GM12878 (cell line): ENCODE data around the gene TMEM26. TPM values are rescaled to one million over a fixed set of nuclear protein-coding genes. Genes with fewer than 3 reads are reported as not detected.

Experiments
- ATAC-seq: fragments of 200-7000 bp; cut with Tn5 transposase; 3 replicates; pipeline ENCODE4 v1.9.1; 2020; ENCODE audit warnings: mild to moderate bottlenecking, moderate library complexity
- BruUV-seq: library from RNA; stranded (reverse); fragments of 400-500 nt; replicated peaks from 2 replicates; lab custom pipeline; 2021; lab: Mats Ljungman, UMichigan
- CTCF ChIA-PET: fragments of 300-600 bp; sonication (Branson Sonifier 250); formaldehyde crosslinking; extraction: SDS; loops from one replicate; lab custom pipeline; 2021; ENCODE audit warnings: inconsistent platforms; lab: Yijun Ruan, JAX
- POLR2A ChIA-PET: fragments of 350-600 bp; formaldehyde crosslinking; extraction: SDS; loops from one replicate; lab custom pipeline; 2021; ENCODE audit warnings: inconsistent platforms; lab: Charles Lee
- RAD21 ChIA-PET: fragments of 300-600 bp; sonication (Branson Sonifier 250); formaldehyde crosslinking; loops from one replicate; lab custom pipeline; 2023; ENCODE audit warnings: antibody characterized with exemption; ENCODE audit not compliant: unreplicated experiment; lab: Charles Lee
- SMC1A ChIA-PET: fragments of 300-600 bp; sonication (Branson Sonifier 250); formaldehyde crosslinking; loops from one replicate; lab custom pipeline; 2023; ENCODE audit not compliant: unreplicated experiment, uncharacterized antibody; lab: Charles Lee
- DNase-seq: peaks from one replicate; pipeline ENCODE4 v3.0.0-alpha.2; 2011; ENCODE audit warnings: low read depth, low spot score
- FAIRE-seq: peaks from 3 replicates; lab custom pipeline; 2011; peaks lifted over from hg19 to GRCh38; lab: Jason Lieb, UNC
- H2AFZ ChIP-seq: 2 replicates; pipeline ENCODE4 v1.6.0; 2011; ENCODE audit warnings: low read depth, low read length, control low read depth; ENCODE audit not compliant: control insufficient read depth
- H3K27ac ChIP-seq: 2 replicates; pipeline ENCODE4 v1.5.1; 2011; ENCODE audit warnings: control low read depth; ENCODE audit not compliant: control insufficient read depth, insufficient read depth
- H3K27me3 ChIP-seq, 2 experiments: replicated peaks in 1 of 2; 2 replicates each; pipeline versions ENCODE4 v1.6.0 to v1.6.1; 2011; ENCODE audit warnings: low read length in 1 of 2; ENCODE audit not compliant: control insufficient read depth in 2 of 2, insufficient read depth in 2 of 2
- H3K36me3 ChIP-seq, 2 experiments: 2 replicates each; pipeline ENCODE4 v1.5.1; 2011; ENCODE audit warnings: low read length in 1 of 2; ENCODE audit not compliant: control insufficient read depth in 2 of 2, insufficient read depth in 2 of 2
- H3K4me1 ChIP-seq: 2 replicates; pipeline ENCODE4 v1.6.1; 2011; ENCODE audit warnings: mild to moderate bottlenecking, low read length, moderate library complexity, mixed read lengths; ENCODE audit not compliant: control insufficient read depth, insufficient read depth
- H3K4me2 ChIP-seq: 2 replicates; pipeline ENCODE4 v1.6.0; 2011; ENCODE audit warnings: control low read depth; ENCODE audit not compliant: control insufficient read depth, insufficient read depth
- H3K4me3 ChIP-seq: fragments of 200-600 bp; sonication (generic); 2 replicates; pipeline ENCODE4 v1.5.1; 2016
- H3K79me2 ChIP-seq: 2 replicates; pipeline ENCODE4 v1.6.0; 2011; ENCODE audit warnings: low read length; ENCODE audit not compliant: control insufficient read depth, insufficient read depth
- H3K9ac ChIP-seq: 2 replicates; pipeline ENCODE4 v1.8.0; 2011; ENCODE audit warnings: low read length, control low read depth, mixed read lengths; ENCODE audit not compliant: control insufficient read depth, insufficient read depth
- H3K9me3 ChIP-seq: replicated peaks from 3 replicates; pipeline ENCODE4 v1.5.1; 2011; ENCODE audit warnings: mild to moderate bottlenecking, low read length; ENCODE audit not compliant: control insufficient read depth, insufficient read depth
- H4K20me1 ChIP-seq: 2 replicates; pipeline ENCODE4 v1.6.0; 2011; ENCODE audit not compliant: control insufficient read depth, insufficient read depth
- BHLHE40 ChIP-seq, 2 experiments: fragments of 450-650 bp in 1 of 2; IDR thresholded peaks; 2 replicates each; pipeline ENCODE4 v1.6.1; 2011 to 2017; ENCODE audit warnings: low read depth in 2 of 2, borderline replicate concordance in 1 of 2, improper control_type of control experiment in 1 of 2, low read length in 1 of 2, mild to moderate bottlenecking in 1 of 2
- CBX5 ChIP-seq: sonication (generic); IDR thresholded peaks from 2 replicates; pipeline ENCODE4 v1.6.1; 2016; ENCODE audit warnings: low read depth, moderate library complexity, mild to moderate bottlenecking, inconsistent platforms
- DPF2 ChIP-seq: fragments of 450-650 bp; IDR thresholded peaks from 2 replicates; pipeline ENCODE4 v1.6.1; 2017; ENCODE audit warnings: mild to moderate bottlenecking
- E4F1 ChIP-seq: fragments of 450-650 bp; IDR thresholded peaks from 2 replicates; pipeline ENCODE4 v1.6.1; 2018; ENCODE audit warnings: borderline replicate concordance, mild to moderate bottlenecking; ENCODE audit not compliant: partially characterized antibody
- EED ChIP-seq: sonication (generic); IDR thresholded peaks from 2 replicates; pipeline ENCODE4 v1.6.1; 2016; ENCODE audit warnings: antibody characterized with exemption, low read depth
- EZH2 ChIP-seq: IDR thresholded peaks from 2 replicates; pipeline ENCODE4 v1.6.1; 2012; ENCODE audit warnings: low read depth, mild to moderate bottlenecking, control low read depth, inconsistent platforms, low read length, borderline replicate concordance; ENCODE audit not compliant: control insufficient read depth
- HSF1 ChIP-seq: fragments of 150-350 bp; IDR thresholded peaks from 2 replicates; pipeline ENCODE4 v1.6.1; 2014; ENCODE audit warnings: mild to moderate bottlenecking, low read depth, low read length
- MXI1 ChIP-seq: fragments of 150-350 bp; IDR thresholded peaks from 2 replicates; pipeline ENCODE4 v1.6.1; 2011; ENCODE audit warnings: low read depth, mild to moderate bottlenecking, inconsistent platforms, low read length, improper control_type of control experiment
- NBN ChIP-seq: fragments of 450-650 bp; IDR thresholded peaks from 2 replicates; pipeline ENCODE4 v1.6.1; 2016
- NR2F1 ChIP-seq: fragments of 450-650 bp; conservative IDR thresholded peaks from 2 replicates; pipeline ENCODE4 v1.6.1; 2017; ENCODE audit warnings: mild to moderate bottlenecking
- RAD21 ChIP-seq: IDR thresholded peaks from 2 replicates; pipeline ENCODE4 v1.6.1; 2011; ENCODE audit warnings: mild to moderate bottlenecking, low read depth, low read length, moderate library complexity; ENCODE audit not compliant: insufficient read depth
- RAD51 ChIP-seq: fragments of 450-650 bp; IDR thresholded peaks from 2 replicates; pipeline ENCODE4 v1.6.1; 2016; ENCODE audit warnings: moderate library complexity, mild to moderate bottlenecking, inconsistent platforms
- RUNX3 ChIP-seq: IDR thresholded peaks from 2 replicates; pipeline ENCODE4 v1.6.1; 2012; ENCODE audit warnings: low read length, inconsistent platforms
- STAT3 ChIP-seq: IDR thresholded peaks from 2 replicates; pipeline ENCODE4 v1.6.1; 2011; ENCODE audit warnings: low read depth, low read length, improper control_type of control experiment
- ZNF274 ChIP-seq: IDR thresholded peaks from one replicate; pipeline ENCODE4 v1.8.0; 2011; ENCODE audit not compliant: insufficient read length, insufficient read depth
- ZSCAN29 ChIP-seq: fragments of 450-650 bp; IDR thresholded peaks from 2 replicates; pipeline ENCODE4 v1.6.1; 2017; ENCODE audit warnings: mild to moderate bottlenecking, moderate library complexity
- WGBS: methylation state at CpG from one replicate; pipeline ENCODE4 v1.1.6; 2016; ENCODE audit warnings: low lambda C conversion rate; ENCODE audit not compliant: insufficient replicate concordance, insufficient coverage; ENCODE audit errors: missing lambda C conversion rate; 5-methylcytosine and 5-hydroxymethylcytosine counted together
- in situ Hi-C: fragments of 300-500 bp; cut with MboI; formaldehyde crosslinking; loops from 9 replicates; pipeline ENCODE4 v1.14.3; 2018; ENCODE audit warnings: mixed read lengths
- intact Hi-C: fragments of 100-400 bp; cut with micrococcal nuclease; formaldehyde crosslinking; loops from one replicate; pipeline ENCODE4 v1.14.2; 2022; ENCODE audit not compliant: unreplicated experiment
- polyA plus RNA-seq, 11 experiments: library from polyadenylated mRNA; depleted of rRNA in 4 of 11; unstranded in 6 of 11; stranded (reverse) in 5 of 11; fragments of >200 nt; fragmentation: Nextera tagmentation in 4 of 11; fragmentation: Illumina TruSeq in 1 of 11; extraction: Ambion mirVana in 4 of 11; extraction: Trizol in 1 of 11; gene quantifications; 1 replicate in 1 of 11; 2 replicates in 10 of 11; pipeline versions ENCODE4 v1.2.1 to v1.2.3, GENCODE V29; 2011 to 2016; ENCODE audit warnings: inconsistent platforms in 2 of 11, missing spikeins in 2 of 11, low read depth in 1 of 11
- total RNA-seq, 4 experiments: library from RNA; depleted of rRNA in 3 of 4; stranded (reverse); fragments of >200 nt in 3 of 4; fragmentation: Illumina TruSeq in 1 of 4; extraction: Trizol in 1 of 4; gene quantifications; 2 replicates each; pipeline versions ENCODE4 v1.2.1 to v1.2.3, GENCODE V29; 2013 to 2021

Gene TMEM26
- total and polyA plus RNA-seq, 10 of the 15 experiments (the other 5 are each of a cell fraction or from before 2014, with no cell fraction given): not detected

- POLR2A ChIA-PET: no interaction called here
- RAD21 ChIA-PET: no interaction called here
- H3K27me3 ChIP-seq: no peaks in the 10 kb centered on the region; a peak in 1 of 4 replicates
- TF ChIP-seq NBN: no peak
- TF ChIP-seq RAD51: no peak
- no peak for TF ChIP-seq CBX5
- no peak for TF ChIP-seq RAD21
- no peak for TF ChIP-seq HSF1
- TF ChIP-seq NR2F1: no peak
- TF ChIP-seq RUNX3: no peak
- TF ChIP-seq MXI1: no peak
- no peak for TF ChIP-seq E4F1
- TF ChIP-seq ZNF274: no peak
- no peak for TF ChIP-seq STAT3
- TF ChIP-seq DPF2: no peak
- no peak for TF ChIP-seq BHLHE40 (IDR thresholded peaks at IDR 0.05; ENCODE audit: borderline replicate concordance in 1 of 2, low read depth in 2 of 2, low read length in 1 of 2)
- no peak for TF ChIP-seq EED
- TF ChIP-seq ZSCAN29: no peak
- TF ChIP-seq EZH2: no peak
- 19% methylated on average over 7 of the region's 7 CpGs for WGBS
- H3K4me3 ChIP-seq: no peak overlapping the region
- no peaks in the 10 kb centered on the region for H3K36me3 ChIP-seq
- H3K4me2 ChIP-seq: no peak overlapping the region
- in situ Hi-C loops (no loop called here), intact Hi-C loops (no loop called here)
- no peaks in the 10 kb centered on the region for H3K4me1 ChIP-seq
- no peaks in the 10 kb centered on the region; the same call in 2 of the 3 replicates for H3K9me3 ChIP-seq
- no TSS peak for BruUV-seq
- H3K79me2 ChIP-seq: no peaks in the 10 kb centered on the region
- FAIRE-seq (no peak), ATAC-seq (no peak), DNase-seq (no peak)
- no peak overlapping the region for H3K27ac ChIP-seq
- H3K9ac ChIP-seq: no peak overlapping the region
- SMC1A ChIA-PET: no interaction called here
- CTCF ChIA-PET: no interaction called here
- H4K20me1 ChIP-seq: no peaks in the 10 kb centered on the region
- no peak overlapping the region for H2AFZ ChIP-seq
Observed at GRCh38 chr10:61378865-61379264, 74.3 kb downstream of the TMEM26 start.
